GM10248 (cell line): ENCODE data around the gene PLSCR3.

ENCODE experiments used
- CTCF ChIA-PET: fragments of 300-600 bp; sonication (Branson Sonifier 250); formaldehyde crosslinking; extraction: SDS; loops from one replicate; lab custom pipeline; 2021; ENCODE audit warnings: antibody characterized with exemption; lab: Yijun Ruan, JAX
- POLR2A ChIA-PET: fragments of 350-650 bp; sonication (Branson Sonifier 250); formaldehyde crosslinking; extraction: SDS; loops from one replicate; lab custom pipeline; 2020; ENCODE audit warnings: antibody characterized with exemption; lab: Yijun Ruan, JAX
- DNase-seq: peaks from one replicate; pipeline ENCODE4 v3.0.0; 2012; ENCODE audit errors: extremely low spot score
- TF ChIP-seq, protein P1 (sequence below): IDR thresholded peaks from 2 replicates; pipeline ENCODE4 v1.5.1; 2012; ENCODE audit warnings: mild to moderate bottlenecking, low read depth; ENCODE audit errors: extremely low read depth, missing control alignments, control extremely low read depth

Gene PLSCR3

DNA sequence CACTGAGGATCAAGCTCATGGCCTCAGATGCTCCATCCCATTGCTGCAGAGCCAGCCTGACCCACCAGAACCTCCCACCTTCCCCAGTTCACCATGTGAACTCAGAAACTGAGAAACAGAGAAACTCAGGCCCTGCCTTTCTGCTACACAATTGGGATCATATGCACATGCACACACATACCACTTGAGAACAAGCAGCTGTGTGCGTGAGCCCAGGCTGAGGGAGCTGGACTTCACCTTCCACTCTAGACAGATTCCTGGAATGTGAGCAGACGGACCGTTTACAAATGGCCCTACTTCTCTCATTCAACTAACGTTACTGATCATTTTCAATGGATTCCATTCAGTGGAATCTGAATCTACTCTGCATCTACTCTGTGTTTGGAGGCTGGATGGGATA, 29.4 kb upstream of the PLSCR3 start:
- CTCF ChIA-PET: no interaction called here
- POLR2A ChIA-PET: no interaction called here
- DNase-seq: no peak
- TF ChIP-seq, protein P1, sequence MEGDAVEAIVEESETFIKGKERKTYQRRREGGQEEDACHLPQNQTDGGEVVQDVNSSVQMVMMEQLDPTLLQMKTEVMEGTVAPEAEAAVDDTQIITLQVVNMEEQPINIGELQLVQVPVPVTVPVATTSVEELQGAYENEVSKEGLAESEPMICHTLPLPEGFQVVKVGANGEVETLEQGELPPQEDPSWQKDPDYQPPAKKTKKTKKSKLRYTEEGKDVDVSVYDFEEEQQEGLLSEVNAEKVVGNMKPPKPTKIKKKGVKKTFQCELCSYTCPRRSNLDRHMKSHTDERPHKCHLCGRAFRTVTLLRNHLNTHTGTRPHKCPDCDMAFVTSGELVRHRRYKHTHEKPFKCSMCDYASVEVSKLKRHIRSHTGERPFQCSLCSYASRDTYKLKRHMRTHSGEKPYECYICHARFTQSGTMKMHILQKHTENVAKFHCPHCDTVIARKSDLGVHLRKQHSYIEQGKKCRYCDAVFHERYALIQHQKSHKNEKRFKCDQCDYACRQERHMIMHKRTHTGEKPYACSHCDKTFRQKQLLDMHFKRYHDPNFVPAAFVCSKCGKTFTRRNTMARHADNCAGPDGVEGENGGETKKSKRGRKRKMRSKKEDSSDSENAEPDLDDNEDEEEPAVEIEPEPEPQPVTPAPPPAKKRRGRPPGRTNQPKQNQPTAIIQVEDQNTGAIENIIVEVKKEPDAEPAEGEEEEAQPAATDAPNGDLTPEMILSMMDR: no peak

DNA sequence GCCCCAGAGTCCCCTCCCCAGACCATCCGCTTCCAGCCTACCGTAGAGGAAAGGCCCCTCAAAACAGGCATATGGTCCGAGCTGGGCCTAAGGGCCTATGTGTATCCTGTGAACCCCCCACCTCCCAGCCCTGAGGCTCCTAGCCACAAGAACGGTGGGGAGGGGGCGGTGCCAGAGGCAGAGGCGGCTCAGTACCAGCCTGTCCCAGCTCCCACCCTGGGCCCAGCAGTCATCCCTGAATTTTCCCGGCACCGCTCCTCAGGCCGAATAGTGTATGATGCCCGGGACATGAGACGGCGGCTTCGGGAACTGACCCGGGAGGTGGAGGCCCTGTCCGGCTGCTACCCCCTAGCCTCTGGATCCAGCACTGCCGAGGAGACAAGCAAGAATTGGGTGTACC, 26.9 kb upstream of the PLSCR3 start:
- ChIA-PET POLR2A (interaction anchor here (0.7 kb wide), 1 partner anchor 23 kb away, joined by 3 read pairs; no protein-coding TSS in a partner anchor), CTCF (interaction anchor here (1.3 to 1.4 kb wide), 3 partner anchors 11 to 20 kb away, joined by 3 read pairs; no protein-coding TSS in a partner anchor)
- DNase-seq: no peak
- TF ChIP-seq, protein P1: no peak

DNA sequence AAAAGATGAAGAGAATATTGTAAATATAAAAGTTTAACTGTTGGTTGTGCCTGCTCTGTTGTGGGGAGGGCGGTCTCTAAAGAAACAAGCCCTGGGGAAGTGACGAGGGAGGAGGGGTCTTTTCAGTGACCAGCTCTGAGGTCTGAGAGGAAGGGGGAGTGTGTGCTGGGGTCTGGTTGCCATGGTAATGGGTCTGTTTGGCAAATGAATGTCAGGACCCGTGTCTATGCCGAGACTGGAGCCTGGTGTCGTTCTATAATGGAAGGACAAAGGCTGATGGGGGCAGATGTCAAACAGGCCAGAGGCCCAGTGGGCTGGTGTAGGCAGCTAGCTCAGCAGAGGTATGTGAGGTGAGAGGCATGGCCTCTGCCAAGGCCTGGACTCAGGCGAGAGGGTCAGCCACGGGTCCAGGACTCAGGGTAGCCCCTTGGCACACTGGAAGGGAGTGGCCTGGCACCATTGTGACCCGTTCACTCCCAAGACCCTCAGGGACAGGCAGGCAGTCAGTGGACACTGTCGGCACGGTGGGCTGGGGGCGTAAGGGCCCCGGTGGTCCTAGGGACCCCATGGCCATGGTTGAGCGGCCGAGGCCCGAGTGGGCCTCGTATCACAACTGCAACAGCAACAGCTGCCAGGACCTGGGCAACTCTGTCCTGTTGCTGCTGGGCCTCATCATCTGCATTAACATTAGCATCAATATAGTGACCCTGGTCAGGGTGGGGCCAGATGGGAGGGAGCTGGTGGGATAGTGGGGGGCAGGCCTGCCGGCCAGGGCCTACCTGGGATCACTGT, 25.7 kb upstream of the PLSCR3 start, which contains the start of gene SPEM1:
Gene SPEM1, plus strand, starts transcription at position 506 of the 792 bp plus-strand sequence. Its CDS starts 61 bp downstream, at position 567.
- TF ChIP-seq, protein P1: no peak
- DNase-seq: no peak
- POLR2A ChIA-PET: no interaction called here
- CTCF ChIA-PET: interaction anchor here (0.9 to 1.4 kb wide), 6 partner anchors 12 to 267 kb away, joined by 3 read pairs; partner anchors contain the start of genes TMEM102 and TP53

DNA sequence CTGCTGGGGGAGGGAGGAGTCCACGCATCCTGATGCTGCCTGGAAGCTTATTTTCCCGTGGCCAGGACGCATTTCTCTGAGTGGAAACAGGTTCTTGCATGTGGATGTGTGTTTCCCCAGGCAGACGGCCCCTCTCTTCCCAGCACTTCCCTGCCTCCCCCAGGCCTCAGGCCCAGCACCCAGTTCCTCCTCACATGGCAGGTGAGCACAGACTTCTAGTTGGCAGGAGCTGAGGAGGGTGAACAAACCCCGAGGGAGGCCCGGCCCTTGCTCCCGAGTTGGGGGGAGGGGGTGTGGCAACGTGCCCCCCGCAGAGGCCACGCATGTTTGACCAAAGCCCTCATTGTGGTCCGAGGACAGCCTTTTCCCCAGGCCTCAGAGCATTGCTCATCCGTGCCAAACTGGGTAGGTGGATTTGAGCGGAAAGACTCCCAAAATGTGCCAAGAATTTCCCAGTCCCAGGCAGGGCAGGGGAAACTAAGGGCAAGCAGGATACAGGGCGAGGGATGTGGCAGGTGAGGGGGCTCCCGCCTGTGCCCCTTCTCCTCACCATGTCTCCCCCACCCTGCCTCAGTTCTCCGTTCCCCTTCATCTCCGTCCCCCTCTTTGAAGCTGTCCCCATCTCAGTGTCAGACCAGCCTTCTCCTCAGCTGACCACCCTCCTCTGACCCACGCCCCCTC, 24.3 kb upstream of the PLSCR3 start:
- no peak for DNase-seq
- POLR2A ChIA-PET: interaction anchor here (0.6 kb wide), 1 partner anchor 46 kb away, joined by 4 read pairs; no protein-coding TSS in a partner anchor
- TF ChIP-seq, protein P1: no peak
- CTCF ChIA-PET: interaction anchor here (0.9 to 1.5 kb wide), 3 partner anchors 17 to 62 kb away, joined by 3 read pairs; partner anchors contain the start of gene TMEM102

DNA sequence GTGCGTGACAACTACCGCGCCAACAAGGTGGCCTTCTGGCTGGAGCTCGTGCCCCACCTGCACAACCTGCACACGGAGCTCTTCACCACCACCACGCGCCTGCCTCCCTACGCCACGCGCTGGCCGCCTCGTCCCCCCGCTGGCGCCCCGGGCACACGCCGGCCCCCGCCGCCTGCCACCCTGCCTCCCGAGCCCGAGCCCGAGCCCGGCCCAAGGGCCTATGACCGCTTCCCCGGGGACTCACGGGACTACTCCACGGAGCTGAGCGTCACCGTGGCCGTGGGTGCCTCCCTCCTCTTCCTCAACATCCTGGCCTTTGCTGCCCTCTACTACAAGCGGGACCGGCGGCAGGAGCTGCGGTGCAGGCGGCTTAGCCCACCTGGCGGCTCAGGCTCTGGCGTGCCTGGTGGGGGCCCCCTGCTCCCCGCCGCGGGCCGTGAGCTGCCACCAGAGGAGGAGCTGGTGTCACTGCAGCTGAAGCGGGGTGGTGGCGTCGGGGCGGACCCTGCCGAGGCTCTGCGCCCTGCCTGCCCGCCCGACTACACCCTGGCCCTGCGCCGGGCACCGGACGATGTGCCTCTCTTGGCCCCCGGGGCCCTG, 22.8 kb upstream of the PLSCR3 start:
- DNase-seq: no peak
- ChIA-PET POLR2A (no interaction called here), CTCF (interaction anchor here (0.6 kb wide), 1 partner anchor 61 kb away, joined by 3 read pairs; no protein-coding TSS in a partner anchor)
- TF ChIP-seq, protein P1: no peak

DNA sequence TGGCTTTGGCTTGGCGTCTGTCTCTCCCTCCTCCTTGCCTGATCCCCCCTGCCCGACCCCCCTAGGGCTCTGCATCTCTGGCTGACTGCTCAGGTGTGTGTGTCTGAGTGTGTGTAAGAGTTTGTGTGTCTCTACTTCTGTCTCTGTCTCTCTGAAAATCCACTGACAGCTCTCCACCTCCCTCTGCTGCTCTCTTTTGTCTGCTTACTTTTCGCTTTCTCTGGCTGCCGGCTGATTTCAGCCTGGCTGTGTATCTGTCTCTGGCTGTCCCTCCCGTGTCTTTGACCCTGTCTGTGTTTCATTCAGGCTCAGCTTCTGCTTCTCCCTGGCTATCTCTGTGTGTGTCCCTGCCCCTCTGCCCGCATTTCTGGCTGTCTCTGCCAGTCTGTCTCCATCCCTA, 22.0 kb upstream of the PLSCR3 start:
- ChIA-PET CTCF (no interaction called here), POLR2A (interaction anchor here (0.6 kb wide), 1 partner anchor 68 kb away, joined by 4 read pairs; the partner anchor contains the start of gene POLR2A)
- no peak for DNase-seq
- TF ChIP-seq, protein P1: peak; percentile 4
